Fibroblast of skin of back (primary cell): Measurements from ENCODE around the gene FILIP1L.
A peak's percentile ranks its signal among the peaks of the same experiment; 100 is the strongest.

Experiments used
- DNase-seq: peaks from one replicate; pipeline ENCODE4 v3.0.0-alpha.2; 2013

Gene FILIP1L

DNA sequence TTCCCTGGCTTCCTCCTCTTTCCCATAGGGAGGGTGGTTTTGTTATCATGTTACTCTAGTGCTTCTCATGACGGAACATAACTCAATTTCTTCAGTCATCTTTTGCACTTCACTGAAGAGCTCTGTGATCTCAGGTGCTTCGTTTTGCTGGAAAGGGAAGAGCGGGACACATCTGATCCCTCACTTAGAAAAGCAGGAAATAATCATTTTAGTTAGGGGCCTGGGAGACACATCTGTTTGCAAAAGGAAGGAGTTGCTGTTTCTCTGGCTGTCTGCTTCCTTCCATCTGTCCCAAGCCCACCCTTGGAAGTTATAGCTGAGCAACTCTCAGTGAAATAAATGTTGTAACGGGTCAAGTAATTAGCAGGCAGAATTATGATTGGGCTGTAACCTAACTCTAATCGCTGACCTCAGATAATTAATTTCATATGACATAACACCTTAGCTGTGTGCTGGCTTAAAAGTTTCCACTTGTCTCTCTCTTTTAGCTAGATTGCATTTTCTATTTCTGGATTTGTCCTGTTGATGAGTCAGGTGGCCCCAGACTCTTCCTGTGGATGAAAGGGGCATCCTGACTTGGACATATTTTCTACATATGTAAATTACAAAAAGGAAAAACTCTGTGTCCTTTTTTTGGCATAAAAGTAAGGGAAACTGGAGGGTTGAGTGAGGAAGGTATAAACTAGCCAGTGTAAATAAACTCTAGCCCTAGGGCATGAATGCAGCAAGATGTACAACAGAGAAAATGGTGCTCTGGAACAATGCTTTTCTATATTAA lies 11.0 kb upstream of the FILIP1L start:
- DNase-seq = no peak

DNA sequence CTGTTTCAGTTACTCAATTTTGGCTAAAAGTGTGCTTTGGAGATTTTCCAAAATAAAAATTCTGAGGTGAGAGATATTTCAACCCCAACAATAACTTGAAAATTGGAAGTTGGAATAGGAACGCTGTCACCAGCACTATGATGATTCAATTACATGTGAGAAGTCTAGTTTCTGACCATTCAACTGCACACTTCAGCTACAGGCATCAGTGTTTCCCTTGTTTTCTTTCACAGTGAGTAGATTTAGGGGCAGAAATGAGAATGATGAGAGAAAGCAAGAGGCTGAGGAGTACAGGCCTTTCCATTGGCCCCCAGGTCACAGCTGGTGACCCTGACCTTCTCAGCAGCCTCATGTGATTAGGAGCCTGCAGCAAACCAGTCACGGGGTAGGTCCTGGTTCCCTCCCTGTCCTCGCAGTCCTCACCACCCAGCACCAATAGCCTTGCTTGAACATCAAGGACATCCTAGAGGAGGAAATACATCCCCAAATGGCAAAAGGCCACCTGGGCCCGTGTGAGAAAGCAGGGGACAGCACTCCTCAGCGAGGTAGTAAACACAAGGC lies 10.0 kb upstream of the FILIP1L start:
- DNase-seq = no peak

DNA sequence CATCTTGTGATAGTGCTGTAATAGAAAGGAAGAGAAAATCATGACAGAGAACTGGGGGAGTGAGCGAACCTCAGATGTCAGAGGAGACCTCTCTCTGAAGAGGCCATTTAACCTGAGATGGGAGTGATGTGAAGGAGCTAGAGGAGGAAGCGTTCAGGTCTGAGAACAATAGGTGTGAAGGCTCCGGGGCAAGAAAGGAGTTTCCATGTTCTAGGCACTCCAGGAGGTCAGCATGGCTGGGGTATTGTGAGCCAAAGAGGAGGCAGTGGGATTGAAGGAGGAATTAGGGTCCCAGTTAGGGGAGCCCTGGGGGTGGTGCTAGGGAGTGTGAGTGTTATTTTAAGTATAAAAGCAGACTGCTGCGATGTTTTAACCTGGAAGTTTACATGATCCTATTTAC lies 8.8 kb upstream of the FILIP1L start:
- DNase-seq = no peak

DNA sequence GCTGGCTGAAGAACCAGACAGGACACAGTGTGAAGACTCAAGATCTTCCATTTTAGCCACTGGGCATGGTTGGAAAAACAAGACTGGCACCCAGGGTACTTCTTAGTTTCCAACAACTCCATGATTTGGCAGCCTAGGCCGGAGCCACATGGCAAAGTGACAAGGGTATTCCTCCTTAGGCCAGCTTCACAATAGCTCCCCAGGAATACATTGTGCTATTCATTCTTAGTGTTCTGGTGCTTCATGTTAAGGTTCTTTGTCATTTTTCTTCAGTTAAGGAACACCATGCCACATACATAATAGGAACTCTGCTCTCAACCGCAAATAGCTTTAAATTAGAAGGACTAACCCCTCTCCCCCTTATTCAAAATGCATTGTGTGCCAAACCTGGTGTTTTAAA lies 8.0 kb upstream of the FILIP1L start:
- DNase-seq = no peak

DNA sequence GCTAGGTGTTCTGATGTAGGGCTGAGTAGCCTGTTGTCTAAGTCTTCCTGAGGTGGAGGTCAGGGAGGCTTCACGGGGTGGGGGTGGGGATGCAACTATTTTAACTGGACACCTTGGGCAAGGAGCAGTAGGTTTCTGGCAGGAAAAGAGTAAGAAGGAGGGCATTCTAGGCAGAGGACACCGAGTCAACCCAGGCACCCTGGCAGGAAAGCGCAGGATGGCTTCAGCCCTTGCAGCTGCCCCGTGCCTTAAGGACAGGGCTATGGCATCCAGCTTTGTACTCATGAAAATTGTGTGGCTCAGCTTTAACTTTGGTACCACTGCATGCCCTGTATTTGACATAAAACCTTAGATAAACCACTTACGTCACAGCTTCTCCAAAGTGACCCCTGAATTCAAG lies 6.4 kb upstream of the FILIP1L start:
- no peak for DNase-seq

DNA sequence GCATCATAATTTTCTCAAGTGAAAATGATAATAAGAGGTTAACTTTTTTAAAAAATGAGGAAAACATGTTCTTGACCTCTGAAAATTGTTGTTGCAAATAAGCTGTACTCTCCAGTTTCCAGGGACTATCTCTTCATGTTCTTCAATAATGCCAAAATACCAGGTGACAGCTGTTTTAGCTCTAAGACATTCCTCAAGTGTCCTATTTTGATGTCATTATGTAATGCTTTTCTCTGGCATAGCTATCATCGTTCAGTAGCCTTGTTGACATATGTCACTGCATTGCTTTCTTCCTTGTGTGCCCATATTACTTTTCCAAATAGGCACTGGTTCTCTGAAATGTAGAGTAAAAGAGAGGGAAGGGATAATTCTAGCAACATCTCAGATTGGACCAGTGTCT lies 5.7 kb upstream of the FILIP1L start:
- no peak for DNase-seq

DNA sequence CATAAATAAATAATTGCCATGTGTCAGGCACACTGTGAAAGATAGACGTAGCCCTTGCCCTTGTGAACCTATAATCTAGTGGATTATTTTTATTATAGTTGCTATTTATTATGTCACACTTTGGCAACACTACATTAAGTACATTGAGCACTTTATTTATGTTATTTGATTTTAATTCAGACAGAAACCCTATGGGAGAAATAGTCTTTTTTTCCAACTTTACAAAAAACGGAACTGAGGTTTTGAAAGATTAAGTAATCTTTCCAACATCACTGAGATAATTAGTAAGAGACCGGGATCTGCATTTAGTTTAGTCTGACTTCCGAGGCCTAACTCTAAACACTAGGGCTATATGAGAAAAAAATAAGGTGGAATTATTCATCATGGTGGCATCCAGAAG lies 2.8 kb upstream of the FILIP1L start:
- no peak for DNase-seq

DNA sequence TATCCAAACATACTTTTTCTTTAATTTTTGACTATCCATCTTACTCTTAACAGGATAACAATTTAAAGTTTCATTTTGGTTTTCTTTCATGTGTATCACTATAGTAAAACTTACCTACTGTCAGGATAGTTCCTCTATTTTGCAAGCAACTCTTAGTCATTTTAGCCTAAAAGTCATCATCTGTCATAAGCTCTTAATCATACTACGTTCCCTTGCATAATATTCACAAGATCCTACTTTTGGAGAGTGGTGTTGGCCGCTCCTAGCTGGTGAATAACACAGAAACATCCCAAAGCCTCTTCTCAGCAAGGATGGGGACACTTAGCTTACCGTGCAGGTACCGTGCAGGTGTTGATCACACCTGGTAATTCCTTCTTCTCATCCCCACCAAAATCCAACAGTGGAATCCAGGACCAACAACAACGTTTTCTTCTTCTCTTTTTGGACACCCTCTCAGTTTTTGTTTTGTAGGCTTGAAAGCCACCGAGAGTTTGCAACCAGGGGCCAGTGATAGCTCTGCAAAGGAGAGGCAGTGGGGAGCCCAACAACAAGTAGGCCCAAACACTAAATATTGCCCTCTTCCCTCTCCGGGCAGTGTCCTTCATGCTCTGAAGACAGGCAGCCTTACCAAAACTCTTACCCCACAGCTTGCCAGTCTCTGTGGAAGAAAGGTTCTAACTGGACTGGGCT lies 433 bp downstream of the FILIP1L start:
- DNase-seq = no peak

DNA sequence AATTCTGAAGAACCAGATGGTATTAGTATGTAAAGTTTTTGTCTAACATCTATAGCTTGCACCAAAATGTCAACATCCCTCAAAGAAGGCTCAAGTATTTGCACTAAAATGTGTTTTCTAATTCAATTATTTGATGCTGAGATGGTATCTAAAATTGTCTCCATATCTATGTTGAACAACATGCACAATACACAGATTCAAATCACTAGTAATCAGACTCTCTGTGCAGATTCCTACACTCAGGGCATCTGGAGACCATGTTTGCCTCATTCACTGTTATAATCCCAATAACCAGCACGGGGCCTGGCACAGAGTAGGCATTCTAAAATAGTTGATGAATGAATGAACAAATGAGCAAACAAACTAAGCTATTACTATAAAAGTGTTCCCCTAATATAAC lies 2.6 kb downstream of the FILIP1L start:
- no peak for DNase-seq

DNA sequence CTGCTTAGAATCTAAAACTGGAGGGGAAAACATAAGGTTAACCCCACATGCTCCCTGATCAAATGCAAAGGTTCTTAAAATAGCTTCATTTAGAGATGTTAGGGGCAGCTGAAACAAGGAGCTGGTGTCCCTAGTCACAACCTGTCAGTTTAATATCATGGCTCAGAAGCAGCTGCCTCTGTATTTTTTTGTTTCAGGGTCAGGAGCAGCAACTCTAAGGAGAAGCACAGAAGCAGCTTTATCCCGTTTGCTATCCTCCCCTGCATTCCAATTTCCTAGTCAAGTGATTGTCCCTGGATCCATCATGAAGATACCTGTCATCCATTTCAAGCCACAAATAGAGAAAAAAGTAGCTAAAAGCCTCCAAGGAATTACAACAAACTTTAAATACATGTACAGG lies 4.1 kb downstream of the FILIP1L start:
- no peak for DNase-seq

DNA sequence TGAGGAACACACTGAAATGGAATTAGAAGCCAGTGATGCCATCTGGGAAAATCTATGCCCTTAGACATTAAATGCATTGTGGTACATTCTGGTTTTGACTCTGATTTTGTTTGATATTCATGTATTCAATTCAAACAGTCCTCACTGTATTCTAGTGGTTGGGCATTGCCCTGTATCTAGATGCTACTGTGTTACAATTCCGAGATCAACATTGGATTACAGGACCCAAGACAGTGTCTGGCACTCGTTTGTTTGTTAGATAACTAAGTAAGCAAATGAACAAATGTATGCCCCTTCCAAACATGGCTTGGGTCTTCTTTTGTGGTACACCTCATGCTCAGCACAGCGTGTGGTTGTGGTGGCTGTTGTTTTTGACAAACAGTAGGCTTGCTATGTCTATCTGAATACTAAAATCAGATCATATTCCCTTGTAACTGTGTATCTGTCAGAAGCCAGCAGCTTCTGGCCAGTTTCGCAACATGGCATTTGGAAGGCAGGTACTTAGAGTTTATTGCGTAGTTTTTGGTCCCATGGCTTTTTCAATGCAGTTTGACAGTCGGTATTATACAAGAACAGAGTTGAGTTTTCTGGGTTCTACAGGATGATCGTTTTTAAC lies 5.7 kb downstream of the FILIP1L start:
- no peak for DNase-seq

DNA sequence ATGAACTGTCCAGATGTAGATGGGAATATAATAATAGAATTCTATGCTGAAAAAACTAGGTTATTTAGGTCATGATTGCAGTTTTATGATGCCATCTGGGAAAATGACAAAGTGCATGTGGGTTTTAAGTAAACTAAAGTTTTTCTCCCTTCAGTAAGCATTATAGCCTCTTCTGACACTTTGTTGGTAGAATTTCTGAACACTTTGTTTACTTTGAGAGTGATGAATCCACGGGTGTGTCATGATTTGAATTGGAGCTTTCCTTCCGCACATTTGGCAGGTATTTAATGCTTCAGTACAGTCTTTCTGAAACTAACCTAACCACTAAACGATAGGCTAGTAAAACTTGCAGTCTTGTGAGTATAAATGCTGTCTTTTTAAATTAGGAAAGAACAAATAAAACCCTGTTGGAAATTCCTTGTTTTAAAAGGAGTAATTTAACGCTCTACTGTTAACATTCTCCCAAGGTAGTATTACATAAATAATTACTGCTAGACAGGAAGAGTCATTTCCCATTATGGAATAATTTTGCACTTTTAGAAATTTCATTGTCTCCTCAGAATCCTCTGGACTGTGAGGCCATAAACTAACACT lies 7.0 kb downstream of the FILIP1L start:
- DNase-seq = no peak

DNA sequence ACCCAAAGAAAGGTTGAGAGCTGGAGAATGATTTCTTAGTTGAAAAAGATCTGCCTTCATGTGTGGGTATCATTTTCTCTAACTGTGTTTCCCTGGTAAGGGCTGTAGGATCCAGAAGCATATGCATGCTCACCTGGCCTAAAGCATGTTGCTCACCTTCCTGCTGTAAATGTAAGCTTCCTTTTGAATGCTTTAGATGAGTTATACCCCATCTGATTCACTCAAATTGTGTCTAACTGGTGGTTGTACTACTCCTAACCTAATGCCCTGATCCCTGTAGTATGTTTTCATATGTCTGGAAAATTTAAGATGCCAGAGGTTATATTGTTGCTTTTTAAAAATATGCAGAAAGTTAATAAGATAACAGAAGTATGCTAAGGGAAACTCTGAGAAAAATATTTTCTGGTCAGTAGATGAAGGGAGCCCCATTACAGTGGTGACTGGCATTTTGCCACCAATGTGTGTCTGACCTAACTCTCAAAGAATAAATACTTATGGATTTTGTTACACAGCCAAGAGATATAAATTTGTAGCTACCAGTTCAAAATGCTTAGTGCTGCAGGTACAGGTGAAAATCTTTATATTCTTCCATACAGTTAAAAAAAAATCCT lies 7.7 kb downstream of the FILIP1L start:
- peak; percentile 81 for DNase-seq

DNA sequence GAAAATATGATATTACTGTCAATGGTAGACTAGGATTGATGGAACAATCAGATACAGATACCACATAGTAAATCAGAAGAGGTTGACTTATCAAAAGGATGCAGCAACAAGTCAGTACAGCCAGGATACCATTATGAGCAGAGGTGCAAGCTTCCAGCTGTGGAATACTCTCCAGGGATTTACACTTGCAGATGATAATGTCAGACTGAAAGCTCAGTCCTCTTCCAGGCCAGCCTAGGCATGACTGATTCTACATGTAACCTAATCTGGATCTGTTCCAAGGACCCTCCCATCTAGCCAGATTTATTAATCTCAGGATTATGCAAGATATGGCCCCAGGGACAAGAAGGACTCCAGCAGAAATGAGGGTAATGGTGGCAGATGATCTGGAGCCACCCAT lies 8.2 kb downstream of the FILIP1L start:
- no peak for DNase-seq

DNA sequence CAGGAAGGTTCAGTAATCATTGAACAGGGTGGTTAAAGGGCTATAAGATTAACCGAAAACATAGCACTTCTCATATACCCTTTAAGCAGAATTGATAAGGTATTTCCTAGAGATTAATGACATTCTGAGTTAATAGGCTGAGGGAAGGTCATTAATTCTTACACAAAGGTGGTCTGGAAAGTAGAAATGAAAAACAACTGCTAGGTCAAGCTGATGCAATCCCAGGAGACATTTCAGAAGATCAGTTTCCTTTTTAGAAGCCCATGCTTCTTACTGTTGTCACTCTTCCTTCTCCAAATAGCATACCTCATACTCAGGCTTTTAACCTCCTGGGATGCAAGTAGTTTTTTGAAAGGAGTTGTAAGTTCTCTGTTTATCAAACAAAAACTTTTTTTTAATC lies 8.8 kb downstream of the FILIP1L start:
- peak; percentile 73 for DNase-seq

DNA sequence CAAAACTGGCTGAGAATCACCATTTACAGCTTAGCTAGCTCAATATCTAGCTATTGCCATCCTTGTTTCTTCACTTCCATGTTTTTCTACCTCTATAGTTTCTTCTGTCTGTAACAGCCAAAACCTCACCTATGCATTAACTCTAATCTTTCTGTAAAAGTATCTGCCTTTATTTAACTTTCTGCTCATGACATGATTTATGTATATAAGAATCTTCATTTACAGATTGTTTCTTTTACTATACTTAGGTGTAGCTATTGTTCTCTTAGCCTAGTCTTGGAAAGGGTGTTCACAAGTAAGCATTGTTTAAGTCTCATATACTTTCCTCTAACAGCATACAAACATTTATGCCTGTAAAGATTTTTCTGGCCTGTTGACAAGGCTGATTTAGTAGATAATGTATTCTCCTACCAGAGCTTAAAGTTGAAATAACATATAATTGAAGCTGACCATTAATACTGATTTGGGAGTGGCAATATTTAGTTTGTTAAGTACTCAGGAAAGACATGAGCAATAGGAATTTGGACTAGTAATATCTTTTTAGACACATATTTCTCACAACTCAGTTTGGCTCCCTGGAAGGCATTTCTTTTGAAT lies 9.4 kb downstream of the FILIP1L start:
- DNase-seq = peak; percentile 53

DNA sequence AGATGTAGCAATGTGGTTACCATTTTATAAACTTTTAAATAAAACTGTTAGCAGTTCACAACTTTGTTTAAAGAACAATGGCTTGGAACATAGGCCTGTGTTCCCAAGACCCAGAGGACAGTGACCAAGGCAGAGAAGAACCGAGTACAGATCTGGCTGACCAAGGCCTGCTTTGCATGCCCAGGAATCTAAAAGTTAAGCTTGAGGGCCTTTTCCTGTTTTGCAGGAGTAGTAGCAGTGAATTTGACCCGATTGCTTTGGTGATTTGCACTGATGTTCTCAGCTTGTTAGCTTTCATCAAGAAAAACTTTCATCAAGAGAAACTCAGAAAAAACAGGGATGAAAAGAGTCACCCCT lies 9.9 kb downstream of the FILIP1L start:
- no peak for DNase-seq

DNA sequence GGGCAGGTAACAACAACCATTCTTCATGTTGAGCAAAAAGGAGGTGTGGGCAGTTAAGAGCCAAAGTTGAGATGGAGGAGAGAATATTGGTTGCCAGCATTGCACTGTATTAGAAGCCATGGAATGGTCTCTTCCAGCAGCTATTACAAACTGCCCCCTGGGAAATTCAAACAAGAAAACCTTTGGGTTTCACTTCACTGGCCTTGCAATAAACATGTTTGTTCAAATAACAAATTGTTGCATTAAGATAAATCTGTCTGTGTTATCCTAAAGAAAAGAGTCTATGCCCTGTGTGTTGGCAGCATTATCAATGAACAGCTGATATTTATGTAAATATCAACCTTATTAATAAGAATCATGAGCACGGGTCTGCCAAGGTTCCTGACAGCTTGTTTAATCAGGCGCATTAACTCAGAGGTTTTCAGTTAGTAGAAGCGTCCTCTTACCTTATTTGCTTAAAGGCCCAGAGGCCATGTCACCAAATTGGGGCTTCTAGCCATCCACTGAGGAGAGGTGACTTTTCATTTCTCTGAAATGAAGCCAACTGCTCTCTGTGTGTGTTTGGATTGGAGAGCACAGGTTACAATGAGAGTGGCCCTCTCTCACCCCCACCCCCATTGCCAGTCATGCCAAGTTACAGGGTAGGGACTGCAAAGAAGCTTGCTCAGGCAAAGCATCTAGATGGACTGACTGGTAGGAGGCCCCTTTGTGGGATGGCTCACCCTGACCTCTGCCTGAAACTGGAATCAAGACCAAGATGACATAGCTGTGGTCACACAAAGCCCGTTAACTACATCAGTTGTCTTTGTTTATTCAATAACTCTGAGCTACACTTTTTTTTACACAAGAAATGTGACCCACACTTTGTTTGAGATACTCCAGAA lies 10.5 kb downstream of the FILIP1L start:
- peak; percentile 72 for DNase-seq

DNA sequence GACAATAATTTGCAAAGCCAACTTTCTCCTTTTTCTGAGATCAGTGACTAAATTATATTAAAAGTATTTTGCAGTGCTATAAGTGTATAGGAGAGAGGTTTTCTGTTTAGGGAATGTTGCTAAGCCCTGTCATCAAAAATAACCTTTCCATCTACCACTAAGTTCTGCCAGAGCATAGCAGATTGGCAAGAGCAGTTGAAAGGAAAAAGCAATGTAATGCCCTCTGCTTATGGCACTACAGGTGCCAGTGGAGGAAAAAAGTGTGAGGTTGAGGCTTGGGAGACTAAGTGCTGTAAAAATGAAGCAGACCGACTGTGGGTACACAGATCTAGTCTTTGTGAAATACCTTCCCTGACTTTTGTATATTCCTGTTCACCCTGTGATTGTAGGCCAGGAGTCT lies 11.5 kb downstream of the FILIP1L start:
- no peak for DNase-seq

DNA sequence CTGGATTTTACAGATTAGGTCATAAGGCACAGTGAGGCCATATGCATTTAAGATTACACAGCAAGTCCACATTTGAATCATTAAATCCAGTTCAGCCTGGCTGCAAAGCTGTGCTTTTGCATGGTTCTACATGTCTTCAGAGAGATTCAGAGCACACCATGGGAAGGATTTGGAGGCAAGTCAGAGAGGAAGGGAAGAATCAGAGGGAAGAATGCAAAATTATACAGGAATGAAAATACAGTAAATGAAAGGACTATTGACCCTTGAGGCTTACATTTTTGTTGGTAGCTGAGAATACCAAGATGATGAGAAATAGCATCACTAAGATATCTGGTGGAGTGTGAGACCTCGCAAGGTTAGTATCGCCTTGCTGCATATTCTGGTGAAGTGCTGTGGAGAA lies 13.9 kb downstream of the FILIP1L start:
- DNase-seq = peak; percentile 84

DNA sequence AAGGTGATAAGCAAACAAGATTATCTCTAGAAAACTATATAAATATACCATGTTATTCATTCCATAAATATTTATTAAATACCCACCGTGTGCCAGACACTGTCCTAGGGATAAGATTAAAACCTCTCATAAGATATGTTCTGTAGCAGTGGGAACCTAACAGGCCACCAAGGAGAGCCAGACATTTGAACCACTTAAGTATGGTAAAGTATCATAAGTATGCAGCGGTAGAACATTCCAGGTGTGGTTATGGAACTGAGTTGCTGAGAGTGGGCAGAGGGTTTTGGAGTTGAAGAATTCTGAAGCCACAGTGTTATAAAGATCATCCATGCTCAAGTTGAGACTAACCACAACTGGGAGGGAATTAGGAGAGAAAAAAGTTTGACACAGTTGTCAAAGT lies 14.7 kb downstream of the FILIP1L start:
- DNase-seq = peak; percentile 34

DNA sequence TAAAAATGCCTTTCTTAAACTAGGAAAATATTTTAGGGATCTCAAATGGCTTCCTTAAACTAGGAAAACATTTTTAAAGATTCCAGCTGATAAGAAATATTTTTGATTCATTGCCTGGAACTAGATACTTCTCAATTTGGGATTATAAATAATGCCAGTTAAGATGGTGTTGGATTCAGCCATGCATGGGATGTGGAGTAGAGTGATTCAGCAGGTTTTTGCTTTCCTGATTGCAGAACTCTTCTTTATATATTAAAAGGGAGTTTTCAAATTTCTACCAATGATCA lies 15.6 kb downstream of the FILIP1L start:
- peak; percentile 26 for DNase-seq
